ENCODE data around the gene MYO1D. TPM values are rescaled to one million over a fixed set of nuclear protein-coding genes. Genes with fewer than 3 reads are reported as not detected.

The MYO1D gene
- total and polyA plus RNA-seq, 12 donors = 13.6 to 103 (median 59.8) TPM

DNA sequence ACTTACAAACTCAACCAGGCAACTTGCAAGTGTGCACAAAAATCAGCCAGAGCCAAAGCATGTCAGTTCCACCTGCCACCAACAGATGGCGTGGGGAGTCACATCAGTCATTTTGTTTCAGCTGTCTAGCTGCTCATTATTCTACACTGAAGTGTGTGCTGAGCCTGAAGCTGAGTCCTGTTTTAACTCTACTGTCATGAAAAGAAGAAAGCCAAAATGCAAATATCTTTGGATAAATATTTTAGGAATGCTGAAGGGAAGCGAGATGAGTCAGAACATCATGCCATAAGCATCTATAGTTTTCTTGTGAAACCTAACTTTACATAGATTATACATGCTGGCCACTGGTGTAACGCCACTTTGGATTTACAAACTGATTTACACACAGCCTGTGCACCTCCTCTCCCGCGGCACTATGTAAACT, 217.5 kb downstream of the MYO1D start:
- Histone ChIP-seq H3K36me3 (replicated peaks in 1 of 2) (no peaks in the 10 kb centered on the region), H3K4me3 (no peak overlapping the region), H3K27me3 (no peaks in the 10 kb centered on the region), H3K4me1 (replicated peaks in 1 of 2) (peaks cover 0 to 7% of the 10 kb centered on the region in 2 donors), H3K27ac (no peak overlapping the region), H3K9me3 (replicated peaks in 1 of 3) (no peaks in the 10 kb centered on the region)
- intact Hi-C loops (cut with DNase I) = no loop called here
- TF ChIP-seq, protein P1, sequence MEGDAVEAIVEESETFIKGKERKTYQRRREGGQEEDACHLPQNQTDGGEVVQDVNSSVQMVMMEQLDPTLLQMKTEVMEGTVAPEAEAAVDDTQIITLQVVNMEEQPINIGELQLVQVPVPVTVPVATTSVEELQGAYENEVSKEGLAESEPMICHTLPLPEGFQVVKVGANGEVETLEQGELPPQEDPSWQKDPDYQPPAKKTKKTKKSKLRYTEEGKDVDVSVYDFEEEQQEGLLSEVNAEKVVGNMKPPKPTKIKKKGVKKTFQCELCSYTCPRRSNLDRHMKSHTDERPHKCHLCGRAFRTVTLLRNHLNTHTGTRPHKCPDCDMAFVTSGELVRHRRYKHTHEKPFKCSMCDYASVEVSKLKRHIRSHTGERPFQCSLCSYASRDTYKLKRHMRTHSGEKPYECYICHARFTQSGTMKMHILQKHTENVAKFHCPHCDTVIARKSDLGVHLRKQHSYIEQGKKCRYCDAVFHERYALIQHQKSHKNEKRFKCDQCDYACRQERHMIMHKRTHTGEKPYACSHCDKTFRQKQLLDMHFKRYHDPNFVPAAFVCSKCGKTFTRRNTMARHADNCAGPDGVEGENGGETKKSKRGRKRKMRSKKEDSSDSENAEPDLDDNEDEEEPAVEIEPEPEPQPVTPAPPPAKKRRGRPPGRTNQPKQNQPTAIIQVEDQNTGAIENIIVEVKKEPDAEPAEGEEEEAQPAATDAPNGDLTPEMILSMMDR (IDR thresholded peaks at IDR 0.05) = peak; percentile 85 to 96 (median 90)
- TF ChIP-seq POLR2A (IDR thresholded peaks at IDR 0.05) = no peak
- 20 to 29% (median 25%) methylated on average over 5 of the region's 5 CpGs for WGBS, 4 donors
- DNase-seq = peak; percentile 53 to 94 (median 78)

GRCh38 chr17:32658470-32659418, 218.2 kb downstream of the MYO1D start:
- TF ChIP-seq POLR2A (IDR thresholded peaks at IDR 0.05) = no peak
- TF ChIP-seq, protein P1 (IDR thresholded peaks at IDR 0.05) = no peak

DNA sequence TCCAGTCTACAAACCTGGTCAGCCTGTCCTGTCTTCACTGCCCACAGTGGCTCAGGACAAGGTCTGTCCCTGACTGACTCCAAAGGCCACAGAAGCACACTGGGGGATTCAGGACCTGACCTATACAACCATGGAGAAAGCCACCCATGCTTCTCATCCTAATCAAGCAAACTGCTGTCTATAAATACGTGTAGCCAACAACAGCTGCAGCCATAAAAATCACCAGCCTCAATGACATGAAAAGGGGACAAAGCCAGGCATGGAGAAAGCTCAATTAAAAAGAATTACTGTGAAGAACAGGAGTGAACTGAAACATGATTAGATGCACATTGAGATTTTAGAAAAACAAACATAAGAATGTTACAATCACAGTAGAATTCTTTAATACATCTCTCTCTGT, 220.0 kb downstream of the MYO1D start:
- Histone ChIP-seq H3K9me3 (replicated peaks in 1 of 3) (no peaks in the 10 kb centered on the region), H3K36me3 (replicated peaks in 1 of 2) (peaks cover 0 to 12% of the 10 kb centered on the region in 2 donors), H3K27me3 (no peaks in the 10 kb centered on the region), H3K4me3 (no peak overlapping the region), H3K4me1 (replicated peaks in 1 of 2) (peaks cover 0 to 7% of the 10 kb centered on the region in 2 donors), H3K27ac (no peak overlapping the region)
- intact Hi-C loops (cut with DNase I) = no loop called here
- no peak for DNase-seq
- WGBS, 4 donors = 71 to 87% (median 85%) methylated on average over 1 of the region's 1 CpG
- TF ChIP-seq, protein P1 (IDR thresholded peaks at IDR 0.05) = no peak
- no peak for TF ChIP-seq POLR2A (IDR thresholded peaks at IDR 0.05)

More at GRCh38 chr17:32658470-32659418, 218.2 kb downstream of the MYO1D start:
- WGBS, 4 donors = 67 to 72% (median 70%) methylated on average over 23 of the region's 23 CpGs
- Histone ChIP-seq H3K27me3 (no peaks in the 10 kb centered on the region), H3K9me3 (replicated peaks in 1 of 3) (no peaks in the 10 kb centered on the region), H3K27ac (no peak overlapping the region), H3K4me3 (no peak overlapping the region), H3K4me1 (replicated peaks in 1 of 2) (peaks cover 0 to 7% of the 10 kb centered on the region in 2 donors), H3K36me3 (replicated peaks in 1 of 2) (peaks cover 0 to 5% of the 10 kb centered on the region in 2 donors)
- no peak for DNase-seq
- intact Hi-C loops (cut with DNase I) = no loop called here

GRCh38 chr17:32654324-32654723, 222.6 kb downstream of the MYO1D start:
- no peaks in the 10 kb centered on the region for H3K27me3 ChIP-seq
- DNase-seq = no peak
- WGBS, 4 donors = 70 to 86% (median 78%) methylated on average over 3 of the region's 3 CpGs
- H3K4me3 ChIP-seq = no peak overlapping the region
- peaks cover 0 to 12% of the 10 kb centered on the region in 2 donors for H3K36me3 ChIP-seq (replicated peaks in 1 of 2)
- intact Hi-C loops (cut with DNase I) = no loop called here
- H3K9me3 ChIP-seq (replicated peaks in 1 of 3) = peaks cover 0 to 8% (median 0%) of the 10 kb centered on the region in 3 donors
- no peak for TF ChIP-seq POLR2A (IDR thresholded peaks at IDR 0.05)
- TF ChIP-seq, protein P1 (IDR thresholded peaks at IDR 0.05) = no peak
- peaks cover 0 to 7% of the 10 kb centered on the region in 2 donors for H3K4me1 ChIP-seq (replicated peaks in 1 of 2)
- no peak overlapping the region for H3K27ac ChIP-seq

Data from adrenal gland (tissue), 12 donors.